GM19468 (cell line): ENCODE results near the gene ARHGAP32.

Experiments used
- ATAC-seq: cut with Tn5 transposase; IDR thresholded peaks from one replicate; pipeline ENCODE4 v1.9.1; 2021; ENCODE audit warnings: mild to moderate bottlenecking, moderate library complexity, moderate number of reproducible peaks; ENCODE audit not compliant: unreplicated experiment; ENCODE audit errors: extremely low read depth

The ARHGAP32 gene

GRCh38 chr11:128964463-128964930, 227.6 kb downstream of the ARHGAP32 start:
- no peak for ATAC-seq

- ATAC-seq, result no peak
These were observed 228.3 kb downstream of the ARHGAP32 start for GRCh38 chr11:128963744-128964325.

GRCh38 chr11:128962896-128963295, 229.2 kb downstream of the ARHGAP32 start:
- ATAC-seq, result no peak

- no peak for ATAC-seq
These were observed 230.5 kb downstream of the ARHGAP32 start for GRCh38 chr11:128961645-128962044.

GRCh38 chr11:128957202-128957482, 235.0 kb downstream of the ARHGAP32 start:
- no peak for ATAC-seq

- ATAC-seq, result no peak
These were observed 235.5 kb downstream of the ARHGAP32 start for GRCh38 chr11:128956401-128957201.

GRCh38 chr11:128955636-128956035, 236.5 kb downstream of the ARHGAP32 start:
- no peak for ATAC-seq

GRCh38 chr11:128953151-128953550, 239.0 kb downstream of the ARHGAP32 start:
- no peak for ATAC-seq

- no peak for ATAC-seq
These were observed 242.2 kb downstream of the ARHGAP32 start for GRCh38 chr11:128949791-128950454.

- no peak for ATAC-seq
These were observed 243.5 kb downstream of the ARHGAP32 start for GRCh38 chr11:128948583-128948982.

GRCh38 chr11:128947773-128948172, 244.4 kb downstream of the ARHGAP32 start:
- no peak for ATAC-seq

- ATAC-seq, result no peak
These were observed 245.5 kb downstream of the ARHGAP32 start for GRCh38 chr11:128946648-128947047.

GRCh38 chr11:128943428-128943976, 248.6 kb downstream of the ARHGAP32 start:
- no peak for ATAC-seq

- ATAC-seq, result no peak
These were observed 249.2 kb downstream of the ARHGAP32 start, which contains the start of gene TP53AIP1 for GRCh38 chr11:128942817-128943427. TSS of gene TP53AIP1 (minus strand) at chr11:128942871. CDS start at chr11:128937818, 5,053 bp downstream.

- no peak for ATAC-seq
These were observed 249.9 kb downstream of the ARHGAP32 start for GRCh38 chr11:128942272-128942612.

GRCh38 chr11:128941573-128942271, 250.4 kb downstream of the ARHGAP32 start:
- ATAC-seq, result no peak

- no peak for ATAC-seq
These were observed 251.0 kb downstream of the ARHGAP32 start for GRCh38 chr11:128941110-128941509.

GRCh38 chr11:128940603-128941002, 251.5 kb downstream of the ARHGAP32 start:
- ATAC-seq, result no peak

- ATAC-seq, result no peak
These were observed 252.0 kb downstream of the ARHGAP32 start for GRCh38 chr11:128940156-128940555.

- ATAC-seq, result no peak
These were observed 252.5 kb downstream of the ARHGAP32 start for GRCh38 chr11:128939591-128939990.
